ENCODE data around the gene ZNRF2.

- no peak for TF ChIP-seq CTCF (IDR thresholded peaks at IDR 0.05)
- no peak for TF ChIP-seq ZFX (IDR thresholded peaks at IDR 0.05; ENCODE audit: borderline replicate concordance)
Observed at GRCh38 chr7:30331338-30331737, 46.9 kb downstream of the ZNRF2 start.
